ENCODE results near the gene TRPM3. TPM values are rescaled to one million over a fixed set of nuclear protein-coding genes. Genes with fewer than 3 reads are reported as not detected.
A peak's percentile ranks its signal among the peaks of the same experiment; 100 is the strongest.

Gene TRPM3
- total RNA-seq, 1 donor: under 0.01 TPM

- no peak for DNase-seq (ENCODE audit: low read depth in 2 of 3, low spot score in 2 of 3)
Observed at GRCh38 chr9:70951749-70952727, 169.4 kb downstream of the TRPM3 start.

GRCh38 chr9:70950270-70950669 lies 171.2 kb downstream of the TRPM3 start:
- DNase-seq (ENCODE audit: low read depth in 2 of 3, low spot score in 2 of 3): no peak

DNA sequence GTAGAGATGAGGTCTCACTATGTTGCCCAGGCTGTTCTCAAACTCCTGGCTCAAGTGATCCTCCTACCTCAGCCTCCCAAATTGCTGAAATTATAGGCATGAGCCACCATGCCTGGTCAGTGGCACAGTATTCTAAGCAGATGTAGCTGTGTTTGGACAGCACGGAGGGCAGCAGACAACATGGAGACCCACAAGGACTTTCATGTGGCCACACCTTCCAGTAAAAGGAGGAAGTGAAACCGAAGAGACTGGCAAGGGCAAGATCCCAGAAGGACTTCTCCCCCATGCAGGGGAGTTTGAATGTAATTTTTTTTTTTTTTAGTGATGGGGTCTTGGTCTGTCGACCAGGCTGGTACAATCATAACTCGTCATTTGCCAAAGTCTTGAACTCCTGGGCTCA lies 172.2 kb downstream of the TRPM3 start:
- DNase-seq (ENCODE audit: low read depth in 2 of 3, low spot score in 2 of 3): no peak

DNA sequence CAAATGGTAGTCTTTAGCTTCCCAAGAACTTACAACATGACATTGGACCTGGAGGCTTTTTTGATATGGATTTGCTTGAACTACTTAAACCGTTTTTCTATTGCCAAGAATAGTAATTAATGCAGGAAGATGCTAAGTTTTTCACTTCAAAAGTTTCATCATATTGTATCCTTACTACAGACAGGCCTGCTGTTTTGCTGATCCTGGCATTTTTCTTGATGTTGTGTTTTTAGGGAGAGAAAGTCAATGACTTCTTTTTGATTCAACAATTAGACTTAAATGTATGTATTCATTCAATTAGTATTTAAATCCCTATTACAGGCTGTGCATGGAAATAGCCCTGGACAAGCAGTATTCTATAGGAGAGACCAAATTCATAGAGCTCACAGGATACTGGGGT lies 172.7 kb downstream of the TRPM3 start:
- DNase-seq (ENCODE audit: low read depth in 2 of 3, low spot score in 2 of 3): no peak

DNA sequence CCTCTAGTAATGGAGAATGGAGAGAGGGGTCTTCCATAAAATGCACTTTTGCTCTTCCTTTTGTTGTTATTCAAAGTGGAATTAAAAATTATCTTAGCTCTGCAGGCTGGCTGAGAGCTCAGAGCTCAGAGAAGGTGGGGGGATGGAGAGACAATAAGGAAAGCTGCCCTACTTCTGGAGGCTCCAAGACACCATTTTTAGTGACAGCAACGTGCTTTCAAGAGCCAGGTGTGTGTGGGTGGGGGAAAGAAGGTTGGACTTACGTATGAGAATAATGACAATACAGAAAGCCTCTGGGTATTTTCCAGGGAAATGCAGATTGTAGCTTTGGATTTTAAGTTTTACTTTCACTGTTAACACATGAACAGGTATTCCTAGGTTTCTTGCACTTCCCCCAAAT lies 173.9 kb downstream of the TRPM3 start:
- DNase-seq (ENCODE audit: low read depth in 2 of 3, low spot score in 2 of 3): no peak

- no peak for DNase-seq (ENCODE audit: low read depth in 2 of 3, low spot score in 2 of 3)
Observed at GRCh38 chr9:70947086-70947485, 174.3 kb downstream of the TRPM3 start.

DNA sequence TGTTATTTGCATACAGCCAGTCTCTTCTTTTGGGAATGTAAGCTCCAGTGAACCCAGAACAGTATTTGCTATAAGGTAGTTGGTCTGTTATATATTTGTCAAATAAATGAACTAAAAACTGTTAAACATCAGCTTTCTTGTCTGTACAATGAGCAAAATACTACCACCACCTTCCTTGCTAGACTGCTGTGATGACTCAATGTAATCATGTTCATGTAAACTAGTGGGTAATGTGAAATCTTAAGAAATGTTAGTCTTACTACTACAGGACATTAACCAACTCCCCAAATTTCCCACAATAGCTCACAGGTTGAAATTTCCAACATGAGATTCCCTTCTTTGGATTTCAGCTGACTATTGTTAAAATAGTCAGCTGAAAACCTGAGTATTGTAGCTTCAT lies 176.1 kb downstream of the TRPM3 start:
- DNase-seq (ENCODE audit: low read depth in 2 of 3, low spot score in 2 of 3): no peak

DNA sequence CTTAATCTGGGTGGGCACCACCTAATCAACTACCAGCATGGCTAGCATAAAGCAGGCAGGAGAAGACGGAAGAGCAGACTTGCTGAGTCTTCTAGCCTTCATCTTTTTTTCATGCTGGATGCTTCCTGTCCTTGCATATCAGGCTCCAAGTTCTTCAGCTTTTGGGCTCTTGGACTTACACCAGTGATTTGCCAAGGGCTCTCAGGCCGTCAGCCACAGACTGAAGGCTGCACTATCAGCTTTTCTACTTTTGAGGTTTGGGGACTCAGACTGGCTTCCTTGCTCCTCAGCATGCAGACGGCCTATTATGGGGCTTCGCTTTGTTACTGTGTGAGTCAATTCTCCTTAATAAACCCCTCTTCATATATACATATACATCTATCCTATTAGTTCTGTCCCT lies 180.2 kb downstream of the TRPM3 start:
- DNase-seq (ENCODE audit: low read depth in 2 of 3, low spot score in 2 of 3): no peak

DNA sequence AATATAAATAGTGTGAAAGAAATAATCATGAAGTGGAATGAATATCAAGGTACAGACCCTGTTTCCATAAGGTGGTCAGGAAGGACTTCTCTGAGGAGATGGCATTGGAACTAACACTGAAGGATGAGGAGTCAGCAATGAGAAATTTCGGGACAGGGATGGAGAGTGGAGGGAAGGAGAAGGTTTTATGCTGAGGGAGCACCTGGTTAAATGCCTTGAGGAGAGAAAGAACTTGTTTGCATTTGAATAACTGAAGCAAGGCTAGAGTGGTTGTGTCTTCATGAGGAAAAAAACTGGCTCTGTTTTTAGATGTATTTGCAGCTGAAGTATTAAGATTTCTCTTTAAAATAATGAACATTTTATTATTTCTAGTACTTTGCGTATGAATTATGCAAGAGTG lies 180.8 kb downstream of the TRPM3 start:
- DNase-seq (ENCODE audit: low read depth in 2 of 3, low spot score in 2 of 3): no peak

DNA sequence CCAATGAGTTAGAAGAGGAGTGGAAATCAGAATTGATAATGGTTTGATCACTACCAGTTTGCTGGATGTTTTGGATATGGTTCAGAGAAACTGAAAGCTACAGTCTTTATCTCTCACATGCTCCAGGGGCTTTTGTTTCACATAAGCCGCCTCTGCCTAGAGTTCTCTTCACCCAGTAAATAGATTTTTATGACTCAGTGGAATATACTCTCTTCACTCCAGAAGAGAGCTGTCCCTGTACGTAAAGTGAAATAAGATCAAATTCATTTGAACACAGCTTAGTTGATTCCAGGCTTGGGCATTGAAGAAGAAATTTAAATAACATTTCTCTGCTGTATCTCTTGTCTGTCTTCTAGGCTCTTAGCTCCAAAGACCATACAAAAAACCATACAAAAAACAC lies 184.9 kb downstream of the TRPM3 start:
- DNase-seq (ENCODE audit: low read depth in 2 of 3, low spot score in 2 of 3): no peak

GRCh38 chr9:70935856-70936255 lies 185.6 kb downstream of the TRPM3 start:
- DNase-seq (ENCODE audit: low read depth in 2 of 3, low spot score in 2 of 3): no peak

DNA sequence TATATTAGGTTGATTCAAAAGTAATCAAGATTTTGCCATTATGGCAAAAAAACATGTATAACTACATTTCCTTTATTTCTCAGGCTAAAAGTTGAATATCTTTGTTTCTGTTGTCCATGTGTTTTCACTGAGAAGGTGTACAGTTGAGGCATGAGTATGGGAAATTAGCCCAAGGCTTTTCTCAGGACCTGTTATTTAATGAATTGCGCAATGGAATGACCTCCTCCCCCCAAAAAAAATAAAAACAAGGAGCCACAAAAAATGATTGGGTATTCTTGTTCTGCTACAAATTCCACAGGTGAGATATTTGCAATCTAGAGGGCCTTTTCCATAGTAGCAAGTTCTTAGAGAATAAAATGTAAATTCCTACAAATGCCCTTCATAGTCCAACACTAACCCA lies 186.8 kb downstream of the TRPM3 start:
- no peak for DNase-seq (ENCODE audit: low read depth in 2 of 3, low spot score in 2 of 3)

DNA sequence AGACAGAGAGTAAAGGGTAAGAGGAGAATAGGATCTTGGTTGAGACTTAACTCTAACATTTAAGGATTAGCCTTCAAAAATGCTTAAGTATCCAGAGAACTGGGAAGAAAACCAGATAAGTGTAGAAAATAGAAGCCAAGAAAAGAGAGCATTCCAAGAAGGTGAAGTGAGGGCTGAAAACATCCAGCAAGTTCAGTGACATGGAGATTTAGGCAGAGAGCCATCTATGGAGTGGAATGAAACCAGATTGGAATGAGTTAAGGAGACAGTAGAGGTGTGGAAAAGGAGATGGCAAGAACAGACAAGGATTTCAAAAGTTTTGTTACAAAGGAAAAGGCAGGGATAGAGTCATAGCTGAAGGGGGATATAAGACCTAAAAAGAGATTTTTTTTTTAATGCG lies 188.1 kb downstream of the TRPM3 start:
- DNase-seq (ENCODE audit: low read depth in 2 of 3, low spot score in 2 of 3): no peak

DNA sequence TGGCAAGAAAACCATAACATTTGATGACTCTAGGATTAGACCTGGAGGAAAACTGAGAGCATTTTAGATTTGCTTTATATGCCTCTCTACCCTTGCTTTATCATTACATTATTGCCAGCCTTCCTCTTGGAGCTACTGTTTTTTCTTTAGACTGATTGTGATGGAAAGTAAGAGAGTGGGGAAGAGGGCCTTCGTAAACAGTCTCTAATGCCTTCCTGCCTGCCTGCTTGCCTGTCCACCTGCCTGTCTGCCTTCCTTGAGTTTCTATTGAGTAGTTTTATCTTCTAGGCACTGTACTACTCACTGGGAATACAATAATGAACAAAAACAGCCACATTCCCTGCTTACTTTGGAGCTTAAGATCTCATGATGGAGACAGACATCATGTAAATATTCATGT lies 189.3 kb downstream of the TRPM3 start:
- DNase-seq (ENCODE audit: low read depth in 2 of 3, low spot score in 2 of 3): no peak

DNA sequence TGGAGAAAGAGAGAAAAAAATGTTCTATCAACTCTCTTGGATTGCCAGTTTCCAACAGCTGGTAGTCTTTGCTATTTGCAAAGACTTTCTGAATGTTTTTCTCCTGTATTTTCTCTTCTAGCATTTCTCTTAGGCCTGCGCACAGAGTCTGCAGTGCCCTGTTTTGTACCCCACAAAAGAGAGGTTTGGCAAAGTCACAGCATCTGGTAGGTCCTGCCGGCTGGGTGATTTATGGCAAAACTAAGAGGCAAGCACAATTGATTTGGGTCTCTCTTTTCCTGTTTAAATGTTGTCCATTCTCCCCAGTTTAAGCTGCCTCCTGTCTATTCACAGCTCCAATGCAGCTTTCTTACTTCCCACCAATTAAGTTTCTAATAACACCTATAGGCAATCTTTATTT lies 193.9 kb downstream of the TRPM3 start:
- DNase-seq (ENCODE audit: low read depth in 2 of 3, low spot score in 2 of 3): peak in 1 of 3 donors; percentile 16

DNA sequence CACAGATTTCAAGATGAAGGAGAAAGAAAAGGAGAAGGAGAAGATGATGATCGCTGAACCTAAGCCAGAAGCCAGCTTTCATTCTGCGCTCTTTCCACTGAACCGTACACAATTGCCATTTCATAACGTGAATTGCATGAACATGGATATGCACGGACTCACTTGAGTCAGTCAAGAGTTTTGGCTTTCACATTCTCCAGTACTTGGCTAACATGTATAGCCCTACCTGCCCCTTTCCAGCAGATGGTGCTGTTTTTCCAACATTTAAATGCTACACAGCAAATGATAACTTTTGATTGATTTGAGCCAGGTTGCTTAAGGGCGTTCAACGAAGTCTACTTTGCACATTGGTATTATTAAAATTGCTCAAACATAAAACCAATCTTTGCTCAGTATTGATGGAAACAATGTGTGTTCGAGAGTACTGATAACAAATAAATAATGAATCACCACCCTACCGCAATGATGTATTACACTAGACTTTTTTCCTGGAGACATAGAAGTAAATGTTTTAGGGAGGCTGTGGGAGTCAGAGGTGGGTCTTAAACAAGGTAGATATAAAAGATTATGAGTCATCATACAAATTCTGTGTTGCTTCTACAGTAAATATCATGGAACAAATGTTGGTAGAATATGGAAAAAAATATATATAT lies 196.4 kb downstream of the TRPM3 start:
- peak in 2 of 3 donors; percentile 50 to 79 for DNase-seq (ENCODE audit: low read depth in 2 of 3, low spot score in 2 of 3)

DNA sequence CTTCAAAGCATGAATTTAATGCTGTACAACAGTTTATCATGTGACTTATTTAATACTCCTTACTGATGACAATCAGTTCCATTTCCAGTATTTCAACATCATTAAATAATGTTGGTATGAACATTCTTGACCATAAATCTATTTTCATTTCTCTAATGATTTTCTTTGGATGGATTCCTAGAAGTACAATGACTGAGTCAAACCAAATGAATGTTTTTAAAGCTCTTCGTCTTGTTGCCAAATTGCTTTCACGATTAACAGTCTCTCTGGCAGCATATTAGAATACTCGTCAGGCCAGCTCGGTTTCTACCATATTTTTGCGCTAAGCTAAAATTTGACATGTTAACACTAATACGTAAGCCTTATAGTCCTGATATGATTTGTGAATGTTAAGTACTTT lies 197.0 kb downstream of the TRPM3 start:
- no peak for DNase-seq (ENCODE audit: low read depth in 2 of 3, low spot score in 2 of 3)

GRCh38 chr9:70923961-70924360 lies 197.5 kb downstream of the TRPM3 start:
- DNase-seq (ENCODE audit: low read depth in 2 of 3, low spot score in 2 of 3): no peak

- no peak for DNase-seq (ENCODE audit: low read depth in 2 of 3, low spot score in 2 of 3)
Observed at GRCh38 chr9:70921136-70921535, 200.3 kb downstream of the TRPM3 start.

DNA sequence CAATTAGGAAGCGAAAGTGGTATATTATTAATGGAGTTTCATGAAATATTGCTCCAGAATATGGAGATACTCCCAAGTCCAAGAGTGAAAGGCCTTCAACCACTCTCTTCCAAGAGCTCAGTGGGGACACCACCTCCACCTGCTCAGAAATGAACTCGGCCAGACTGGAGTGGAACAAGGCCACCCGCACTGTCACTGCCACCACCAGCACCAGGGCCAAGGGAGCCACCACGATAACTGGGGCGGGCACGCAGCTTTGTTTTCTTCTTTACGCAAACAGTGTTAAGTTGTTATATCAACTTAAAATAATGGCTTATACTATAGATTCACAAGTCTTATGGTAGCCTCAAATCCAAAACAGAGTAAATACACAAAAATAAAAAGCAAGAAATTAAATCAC lies 204.1 kb downstream of the TRPM3 start:
- DNase-seq (ENCODE audit: low read depth in 2 of 3, low spot score in 2 of 3): no peak

- DNase-seq (ENCODE audit: low read depth in 2 of 3, low spot score in 2 of 3): no peak
Observed at GRCh38 chr9:70911791-70912190, 209.6 kb downstream of the TRPM3 start.

- DNase-seq (ENCODE audit: low read depth in 2 of 3, low spot score in 2 of 3): no peak
Observed at GRCh38 chr9:70910598-70910997, 210.8 kb downstream of the TRPM3 start.
